ENCODE data around the gene PPHLN1. TPM values are rescaled to one million over a fixed set of nuclear protein-coding genes. Genes with fewer than 3 reads are reported as not detected.

Gene PPHLN1, protein sequence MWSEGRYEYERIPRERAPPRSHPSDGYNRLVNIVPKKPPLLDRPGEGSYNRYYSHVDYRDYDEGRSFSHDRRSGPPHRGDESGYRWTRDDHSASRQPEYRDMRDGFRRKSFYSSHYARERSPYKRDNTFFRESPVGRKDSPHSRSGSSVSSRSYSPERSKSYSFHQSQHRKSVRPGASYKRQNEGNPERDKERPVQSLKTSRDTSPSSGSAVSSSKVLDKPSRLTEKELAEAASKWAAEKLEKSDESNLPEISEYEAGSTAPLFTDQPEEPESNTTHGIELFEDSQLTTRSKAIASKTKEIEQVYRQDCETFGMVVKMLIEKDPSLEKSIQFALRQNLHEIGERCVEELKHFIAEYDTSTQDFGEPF
- polyA plus RNA-seq (2013, experiment 1 of 2): 73.7 TPM
- 72.8 TPM for polyA plus RNA-seq (2013, experiment 2 of 2)

DNA sequence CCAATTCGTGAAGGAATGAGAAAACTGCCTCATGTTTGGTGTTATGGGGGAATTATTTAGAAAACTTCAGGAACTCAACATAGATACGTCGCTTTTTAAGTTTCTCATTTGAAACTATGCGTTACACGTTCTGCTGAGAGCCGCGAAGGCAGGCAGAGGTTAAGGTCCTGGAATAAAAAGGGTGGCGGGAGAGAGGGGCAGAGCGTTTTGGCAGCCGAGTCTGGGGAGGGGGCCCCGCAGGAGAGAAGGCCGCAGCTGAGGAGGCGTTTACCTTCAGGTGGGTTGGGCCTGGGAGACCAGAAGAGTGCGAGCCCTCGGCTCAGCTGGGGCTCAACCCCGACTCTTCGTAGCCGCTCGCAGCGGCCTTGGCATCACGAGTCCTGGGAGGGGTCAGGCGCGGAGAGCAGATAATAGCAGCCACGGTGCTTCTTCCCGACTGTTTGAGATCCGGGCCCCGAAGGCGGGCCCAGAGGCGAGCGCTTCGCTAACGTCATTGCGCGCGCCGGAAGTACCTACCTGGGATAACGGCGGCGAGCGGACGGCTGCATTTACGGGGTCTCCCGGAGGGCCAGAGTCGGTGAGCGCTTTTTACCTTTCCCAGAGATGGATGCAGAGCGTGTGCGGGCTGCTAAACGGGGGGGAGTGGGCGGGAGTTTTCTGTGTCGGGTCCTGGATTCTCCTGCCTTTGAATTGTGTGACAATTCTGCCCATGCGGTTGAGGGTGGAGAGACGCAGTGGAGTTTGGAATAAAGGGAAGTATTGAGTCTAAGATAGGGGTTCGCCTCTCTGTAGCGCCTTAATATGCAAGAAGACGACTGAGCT is at the start of gene PPHLN1, which contains the start of gene ZCRB1:
Gene PPHLN1, plus strand, starts transcription at position 515 of the 822 bp plus-strand sequence. CDS start 9,736 bp downstream, outside the sequence.
Gene ZCRB1, minus strand, starts transcription at position 442 of the 822 bp plus-strand sequence. CDS start 1,992 bp downstream, outside the sequence.
- Histone ChIP-seq H3K79me1 (ENCODE audit: low read length) (peaks cover 10% of the 10 kb centered on the region), H4K8ac (ENCODE audit: low read depth, low read length) (no peak within 1 kb of the TSS), H3K9ac (ENCODE audit: low read length) (peak within 1 kb of the TSS; percentile 87), H3K4me2 (ENCODE audit: low read length) (peak within 1 kb of the TSS; percentile 90), H3K4ac (ENCODE audit: low read depth, low read length) (no peak within 1 kb of the TSS), H3K18ac (ENCODE audit: low read length) (peak within 1 kb of the TSS; percentile 88), H4K5ac (ENCODE audit: low read length) (no peak within 1 kb of the TSS), H2AK5ac (ENCODE audit: low read length) (no peak within 1 kb of the TSS), H3K36me3 (ENCODE audit: control insufficient read depth, insufficient read depth, low read length) (no peaks in the 10 kb centered on the region), H2BK15ac (replicated peaks; ENCODE audit: low read depth) (no peak within 1 kb of the TSS), H3K27me3 (ENCODE audit: insufficient read depth, low read length, poor library complexity) (no peaks in the 10 kb centered on the region), H3K4me1 (ENCODE audit: control insufficient read depth, low read depth, low read length) (peaks cover 6% of the 10 kb centered on the region), H3K27ac (ENCODE audit: low read depth, low read length) (peak within 1 kb of the TSS; percentile 92), H3K4me3 (ENCODE audit: low read length) (peak within 1 kb of the TSS; percentile 92), H3K79me2 (ENCODE audit: control insufficient read depth, insufficient read depth, low read length) (peaks cover 36% of the 10 kb centered on the region), H2BK5ac (ENCODE audit: low read length) (no peak within 1 kb of the TSS), H3K56ac (ENCODE audit: low read length) (peak within 1 kb of the TSS; percentile 91), H2BK120ac (ENCODE audit: low read depth, low read length) (no peak within 1 kb of the TSS), H3K23ac (ENCODE audit: low read length) (no peak within 1 kb of the TSS)
- WGBS (ENCODE audit: extremely low coverage, insufficient coverage, low lambda C conversion rate): no CpG with 5 or more reads among the region's 55 CpGs
- peak; percentile 95 for DNase-seq

DNA sequence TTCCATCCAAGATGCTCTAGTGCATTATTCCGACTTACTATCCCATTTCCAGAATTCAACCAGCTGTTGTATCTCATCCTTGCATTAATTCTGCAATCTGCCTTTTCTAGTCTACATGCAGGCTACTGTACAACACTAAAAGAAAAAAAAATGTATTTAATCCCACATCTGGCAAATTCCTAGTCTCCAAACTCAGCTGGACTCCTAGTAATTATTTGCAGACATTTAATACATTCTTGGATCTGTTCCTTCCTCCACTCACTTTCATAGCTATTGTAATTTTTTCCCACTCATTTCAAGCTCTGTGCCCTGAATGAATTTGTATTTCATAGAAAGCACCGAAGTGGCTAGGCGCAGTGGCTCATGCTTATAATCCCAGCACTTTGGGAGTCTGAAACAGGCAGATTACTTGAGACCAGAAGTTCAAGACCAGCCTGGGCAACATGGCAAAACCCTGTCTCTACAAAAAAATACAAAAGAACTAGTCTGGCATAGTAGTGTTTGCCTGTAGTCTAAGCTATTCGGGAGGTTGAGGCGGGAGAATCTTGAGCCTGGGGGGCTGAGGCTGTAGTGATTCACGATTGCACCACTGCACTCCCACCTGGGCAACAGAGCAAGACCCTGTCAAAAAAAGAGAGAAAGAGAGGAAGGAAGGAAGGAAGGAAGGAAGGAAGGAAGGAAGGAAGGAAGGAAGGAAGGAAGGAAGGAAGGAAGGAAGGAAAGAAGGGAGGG is 48.4 kb upstream of the PPHLN1 start:
- Histone ChIP-seq H3K23ac (ENCODE audit: low read length) (no peak overlapping the region), H3K4me3 (ENCODE audit: low read length) (no peak overlapping the region), H3K9ac (ENCODE audit: low read length) (no peak overlapping the region), H2BK15ac (replicated peaks; ENCODE audit: low read depth) (no peak overlapping the region), H3K36me3 (ENCODE audit: control insufficient read depth, insufficient read depth, low read length) (no peaks in the 10 kb centered on the region), H3K79me1 (ENCODE audit: low read length) (no peaks in the 10 kb centered on the region), H3K18ac (ENCODE audit: low read length) (no peak overlapping the region), H3K27ac (ENCODE audit: low read depth, low read length) (no peak overlapping the region), H2AK5ac (ENCODE audit: low read length) (no peak overlapping the region), H3K4me1 (ENCODE audit: control insufficient read depth, low read depth, low read length) (no peaks in the 10 kb centered on the region), H2BK120ac (ENCODE audit: low read depth, low read length) (no peak overlapping the region), H2BK5ac (ENCODE audit: low read length) (no peak overlapping the region), H3K27me3 (ENCODE audit: insufficient read depth, low read length, poor library complexity) (no peaks in the 10 kb centered on the region), H4K8ac (ENCODE audit: low read depth, low read length) (no peak overlapping the region), H4K5ac (ENCODE audit: low read length) (no peak overlapping the region), H3K79me2 (ENCODE audit: control insufficient read depth, insufficient read depth, low read length) (no peaks in the 10 kb centered on the region), H3K56ac (ENCODE audit: low read length) (no peak overlapping the region), H3K4me2 (ENCODE audit: low read length) (no peak overlapping the region), H3K4ac (ENCODE audit: low read depth, low read length) (no peak overlapping the region)
- no CpG with 5 or more reads among the region's 6 CpGs for WGBS (ENCODE audit: extremely low coverage, insufficient coverage, low lambda C conversion rate)
- DNase-seq: no peak

DNA sequence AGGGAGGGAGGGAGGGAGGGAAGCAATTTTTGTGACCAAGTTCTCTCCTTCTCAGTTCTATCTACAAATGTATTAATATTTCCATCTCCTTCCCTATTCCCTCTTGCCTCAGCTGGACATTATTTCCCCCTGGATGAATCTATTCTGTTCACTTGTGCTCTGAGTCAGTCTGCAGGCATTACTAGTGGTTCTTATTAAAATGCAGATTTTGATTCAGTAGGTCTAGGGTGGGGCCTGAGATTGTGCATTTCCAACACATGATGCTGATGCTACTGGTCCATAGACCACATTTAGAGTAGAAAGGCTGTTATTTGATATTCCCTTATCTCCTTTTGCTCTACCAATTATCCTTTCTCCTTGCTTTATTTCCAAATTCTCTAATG is 47.8 kb upstream of the PPHLN1 start:
- no peak overlapping the region for H2BK15ac ChIP-seq (replicated peaks; ENCODE audit: low read depth)
- H3K27ac ChIP-seq (ENCODE audit: low read depth, low read length): no peak overlapping the region
- H3K79me1 ChIP-seq (ENCODE audit: low read length): no peaks in the 10 kb centered on the region
- H3K4ac ChIP-seq (ENCODE audit: low read depth, low read length): no peak overlapping the region
- H3K9ac ChIP-seq (ENCODE audit: low read length): no peak overlapping the region
- H3K4me2 ChIP-seq (ENCODE audit: low read length): no peak overlapping the region
- no peak for DNase-seq
- no peak overlapping the region for H3K23ac ChIP-seq (ENCODE audit: low read length)
- H3K4me1 ChIP-seq (ENCODE audit: control insufficient read depth, low read depth, low read length): no peaks in the 10 kb centered on the region
- no peaks in the 10 kb centered on the region for H3K79me2 ChIP-seq (ENCODE audit: control insufficient read depth, insufficient read depth, low read length)
- H4K5ac ChIP-seq (ENCODE audit: low read length): no peak overlapping the region
- no peak overlapping the region for H2BK5ac ChIP-seq (ENCODE audit: low read length)
- H3K27me3 ChIP-seq (ENCODE audit: insufficient read depth, low read length, poor library complexity): no peaks in the 10 kb centered on the region
- no peak overlapping the region for H3K18ac ChIP-seq (ENCODE audit: low read length)
- no peak overlapping the region for H4K8ac ChIP-seq (ENCODE audit: low read depth, low read length)
- no peak overlapping the region for H3K4me3 ChIP-seq (ENCODE audit: low read length)
- no peak overlapping the region for H3K56ac ChIP-seq (ENCODE audit: low read length)
- H3K36me3 ChIP-seq (ENCODE audit: control insufficient read depth, insufficient read depth, low read length): no peaks in the 10 kb centered on the region
- no peak overlapping the region for H2AK5ac ChIP-seq (ENCODE audit: low read length)
- H2BK120ac ChIP-seq (ENCODE audit: low read depth, low read length): no peak overlapping the region

DNA sequence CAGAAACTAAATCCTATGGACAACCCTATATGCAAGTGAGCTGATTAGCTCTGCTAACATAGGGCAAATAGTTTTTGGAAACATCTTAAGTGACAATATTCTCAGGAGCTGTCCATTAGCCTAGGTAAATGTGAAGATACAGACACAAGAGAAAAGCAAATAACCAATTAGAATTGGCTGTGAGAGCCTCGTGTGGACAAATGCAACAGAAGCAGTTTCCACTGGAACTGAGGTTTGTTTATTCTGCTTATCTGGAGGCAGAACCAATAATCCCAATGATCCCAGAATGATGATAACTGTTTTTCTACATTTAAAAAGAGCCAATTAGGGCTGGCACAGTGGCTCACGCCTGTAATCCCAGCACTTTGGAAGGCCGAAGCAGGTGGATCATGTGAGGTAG is 44.7 kb upstream of the PPHLN1 start:
- Histone ChIP-seq H3K4me2 (ENCODE audit: low read length) (no peak overlapping the region), H3K4me1 (ENCODE audit: control insufficient read depth, low read depth, low read length) (no peaks in the 10 kb centered on the region), H3K27ac (ENCODE audit: low read depth, low read length) (no peak overlapping the region), H3K18ac (ENCODE audit: low read length) (no peak overlapping the region), H3K9ac (ENCODE audit: low read length) (no peak overlapping the region), H3K27me3 (ENCODE audit: insufficient read depth, low read length, poor library complexity) (no peaks in the 10 kb centered on the region), H4K5ac (ENCODE audit: low read length) (no peak overlapping the region), H3K4me3 (ENCODE audit: low read length) (no peak overlapping the region), H3K23ac (ENCODE audit: low read length) (no peak overlapping the region), H3K56ac (ENCODE audit: low read length) (no peak overlapping the region), H3K4ac (ENCODE audit: low read depth, low read length) (no peak overlapping the region), H4K8ac (ENCODE audit: low read depth, low read length) (no peak overlapping the region), H3K79me2 (ENCODE audit: control insufficient read depth, insufficient read depth, low read length) (no peaks in the 10 kb centered on the region), H2BK5ac (ENCODE audit: low read length) (no peak overlapping the region), H2BK15ac (replicated peaks; ENCODE audit: low read depth) (no peak overlapping the region), H3K36me3 (ENCODE audit: control insufficient read depth, insufficient read depth, low read length) (no peaks in the 10 kb centered on the region), H3K79me1 (ENCODE audit: low read length) (no peaks in the 10 kb centered on the region), H2BK120ac (ENCODE audit: low read depth, low read length) (no peak overlapping the region), H2AK5ac (ENCODE audit: low read length) (no peak overlapping the region)
- DNase-seq: peak; percentile 7
- no CpG with 5 or more reads among the region's 3 CpGs for WGBS (ENCODE audit: extremely low coverage, insufficient coverage, low lambda C conversion rate)

DNA sequence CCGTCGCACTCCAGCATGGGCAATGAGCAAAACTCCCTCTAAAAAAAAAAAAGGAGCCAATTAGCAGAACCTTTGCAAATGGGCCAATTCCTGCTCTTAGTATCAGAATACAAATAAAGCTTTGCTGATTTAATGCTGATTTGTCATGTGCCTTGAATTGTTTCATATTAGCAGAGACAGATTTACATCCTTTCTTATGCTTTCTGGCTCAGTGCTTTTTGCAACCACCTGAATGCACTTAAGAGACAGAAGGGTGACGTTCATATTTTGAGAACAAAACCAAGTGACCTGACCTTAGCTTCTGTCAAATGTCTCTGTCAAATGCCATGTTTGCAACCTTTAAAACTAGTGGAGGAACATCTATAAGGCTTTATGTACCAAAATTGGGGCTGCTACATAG is 44.1 kb upstream of the PPHLN1 start:
- Histone ChIP-seq H3K4me2 (ENCODE audit: low read length) (no peak overlapping the region), H3K4me1 (ENCODE audit: control insufficient read depth, low read depth, low read length) (no peaks in the 10 kb centered on the region), H3K18ac (ENCODE audit: low read length) (no peak overlapping the region), H3K27ac (ENCODE audit: low read depth, low read length) (no peak overlapping the region), H3K27me3 (ENCODE audit: insufficient read depth, low read length, poor library complexity) (no peaks in the 10 kb centered on the region), H4K8ac (ENCODE audit: low read depth, low read length) (no peak overlapping the region), H3K9ac (ENCODE audit: low read length) (no peak overlapping the region), H2BK5ac (ENCODE audit: low read length) (no peak overlapping the region), H3K4me3 (ENCODE audit: low read length) (no peak overlapping the region), H3K4ac (ENCODE audit: low read depth, low read length) (no peak overlapping the region), H2BK15ac (replicated peaks; ENCODE audit: low read depth) (no peak overlapping the region), H3K79me1 (ENCODE audit: low read length) (no peaks in the 10 kb centered on the region), H3K23ac (ENCODE audit: low read length) (no peak overlapping the region), H3K79me2 (ENCODE audit: control insufficient read depth, insufficient read depth, low read length) (no peaks in the 10 kb centered on the region), H3K56ac (ENCODE audit: low read length) (no peak overlapping the region), H2AK5ac (ENCODE audit: low read length) (no peak overlapping the region), H4K5ac (ENCODE audit: low read length) (no peak overlapping the region), H3K36me3 (ENCODE audit: control insufficient read depth, insufficient read depth, low read length) (no peaks in the 10 kb centered on the region), H2BK120ac (ENCODE audit: low read depth, low read length) (no peak overlapping the region)
- no peak for DNase-seq
- WGBS (ENCODE audit: extremely low coverage, insufficient coverage, low lambda C conversion rate): no CpG with 5 or more reads among the region's 3 CpGs

Measured in mesendoderm (in vitro differentiated cells).